ENCODE measurements around the gene PRB2. TPM values are rescaled to one million over a fixed set of nuclear protein-coding genes. Genes with fewer than 3 reads are reported as not detected.
"Not testable (repeated sequence)": the region's sequence is repeated elsewhere in the genome, so short reads cannot be mapped to it uniquely, and the experiment has no call there.

The PRB2 gene
- total RNA-seq (not detected), polyA plus RNA-seq (under 1 TPM in 1 of 3 donors, not detected in 2; 0.06 TPM)
- long read RNA-seq, donor 1 = 0 reads
- long read RNA-seq, donor 2 = 0 reads

DNA sequence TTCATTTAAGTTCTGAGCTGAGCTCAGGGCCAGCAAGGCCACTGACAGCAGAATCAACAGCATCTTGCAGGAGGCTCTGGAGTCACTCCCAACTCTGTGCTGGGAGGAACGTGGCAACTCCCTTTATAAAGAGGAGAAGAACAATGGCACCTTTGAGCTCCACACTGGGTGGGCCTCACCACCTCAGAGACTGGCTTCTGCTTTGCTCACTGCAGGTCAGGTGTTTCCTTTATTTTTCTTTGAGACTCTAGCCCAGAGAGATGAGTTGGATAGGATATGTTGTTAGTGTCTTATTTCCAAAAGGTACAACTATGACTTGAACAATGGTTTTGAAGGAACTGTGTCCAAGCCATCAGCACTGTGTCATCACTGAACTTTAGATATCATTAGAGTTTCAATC lies at the start of gene PRB2:
Gene PRB2 (minus strand): TSS at position 101 of the 400 bp plus-strand sequence. CDS start 38 bp downstream, at position 63.
- H3K27me3 ChIP-seq (replicated peaks in 1 of 7); H3K4me1 ChIP-seq; H3K36me3 ChIP-seq; H3K4me3 ChIP-seq; DNase-seq; H3K9me3 ChIP-seq; H3K27ac ChIP-seq; intact Hi-C loops (cut with DNase I; ENCODE audit: low total_unique reads): not testable (repeated sequence)
- WGBS, 5 donors = no CpG with 5 or more reads among the region's 1 CpG

DNA sequence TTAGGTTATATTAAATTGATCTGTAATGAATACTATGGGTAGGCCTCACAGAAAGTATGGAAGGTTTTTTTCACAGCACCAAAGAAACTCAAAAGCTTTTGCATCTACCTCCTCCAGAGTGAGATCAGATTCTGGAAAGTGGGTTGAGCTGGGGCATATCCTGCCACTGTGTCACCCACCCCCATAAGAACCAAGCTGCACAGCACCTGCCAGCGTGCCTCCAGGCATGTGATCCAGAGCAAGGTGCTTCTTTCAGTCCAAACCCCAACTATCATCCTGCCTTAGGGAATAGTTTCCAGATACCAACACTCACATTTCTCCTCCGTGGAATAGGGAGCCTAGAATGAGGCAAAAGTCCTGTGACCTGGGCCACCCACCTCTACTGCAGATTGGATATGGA lies 42.6 kb upstream of the PRB2 start:
- Histone ChIP-seq H3K9me3 (peaks cover 0 to 5% (median 0%) of the 10 kb centered on the region in 8 donors), H3K4me1 (no peaks in the 10 kb centered on the region), H3K27me3 (replicated peaks in 1 of 7) (no peaks in the 10 kb centered on the region), H3K27ac (no peak overlapping the region), H3K36me3 (no peaks in the 10 kb centered on the region), H3K4me3 (no peak overlapping the region)
- TF ChIP-seq POLR2AphosphoS5 (IDR thresholded peaks at IDR 0.05) (no peak), POLR2A (IDR thresholded peaks at IDR 0.05) (no peak), CTCF (IDR thresholded peaks at IDR 0.05 in 8 of 11, conservative IDR thresholded peaks at IDR 0.05 in 3 of 11) (no peak)
- WGBS, 5 donors = 79 to 90% (median 90%) methylated on average over 2 of the region's 2 CpGs
- intact Hi-C loops (cut with DNase I; ENCODE audit: low total_unique reads) = no loop called here
- no peak for DNase-seq

- Histone ChIP-seq H3K27ac (no peak overlapping the region), H3K27me3 (replicated peaks in 1 of 7) (no peaks in the 10 kb centered on the region), H3K36me3 (no peaks in the 10 kb centered on the region), H3K4me3 (no peak overlapping the region), H3K9me3 (peaks cover 0 to 5% (median 0%) of the 10 kb centered on the region in 8 donors), H3K4me1 (no peaks in the 10 kb centered on the region)
- intact Hi-C loops (cut with DNase I; ENCODE audit: low total_unique reads) = no loop called here
- no peak for DNase-seq
- WGBS, 5 donors = 48 to 86% (median 78%) methylated on average over 4 of the region's 4 CpGs
- TF ChIP-seq POLR2AphosphoS5 (IDR thresholded peaks at IDR 0.05) (no peak), POLR2A (IDR thresholded peaks at IDR 0.05) (no peak), CTCF (IDR thresholded peaks at IDR 0.05 in 8 of 11, conservative IDR thresholded peaks at IDR 0.05 in 3 of 11) (no peak)
These were observed 38.3 kb upstream of the PRB2 start for GRCh38 chr12:11433664-11434063.

GRCh38 chr12:11431486-11431885 lies 36.1 kb upstream of the PRB2 start:
- WGBS, 5 donors = 56 to 70% (median 62%) methylated on average over 4 of the region's 4 CpGs
- Histone ChIP-seq H3K4me1 (no peaks in the 10 kb centered on the region), H3K4me3 (no peak overlapping the region), H3K27me3 (replicated peaks in 1 of 7) (no peaks in the 10 kb centered on the region), H3K9me3 (no peaks in the 10 kb centered on the region), H3K36me3 (no peaks in the 10 kb centered on the region), H3K27ac (no peak overlapping the region)
- no peak for DNase-seq
- no peak for TF ChIP-seq CTCF (IDR thresholded peaks at IDR 0.05 in 8 of 11, conservative IDR thresholded peaks at IDR 0.05 in 3 of 11)
- no peak for TF ChIP-seq POLR2A (IDR thresholded peaks at IDR 0.05)
- TF ChIP-seq POLR2AphosphoS5 (IDR thresholded peaks at IDR 0.05) = no peak
- intact Hi-C loops (cut with DNase I; ENCODE audit: low total_unique reads) = no loop called here

GRCh38 chr12:11427341-11427740 lies 32.0 kb upstream of the PRB2 start:
- no peak overlapping the region for H3K4me3 ChIP-seq
- DNase-seq = no peak
- H3K27me3 ChIP-seq (replicated peaks in 1 of 7) = no peaks in the 10 kb centered on the region
- no peaks in the 10 kb centered on the region for H3K36me3 ChIP-seq
- H3K4me1 ChIP-seq = no peaks in the 10 kb centered on the region
- intact Hi-C loops (cut with DNase I; ENCODE audit: low total_unique reads) = no loop called here
- TF ChIP-seq POLR2A (IDR thresholded peaks at IDR 0.05) (no peak), POLR2AphosphoS5 (IDR thresholded peaks at IDR 0.05) (no peak), CTCF (IDR thresholded peaks at IDR 0.05 in 8 of 11, conservative IDR thresholded peaks at IDR 0.05 in 3 of 11) (no peak)
- WGBS, 5 donors = 88 to 95% (median 92%) methylated on average over 1 of the region's 1 CpG
- no peaks in the 10 kb centered on the region for H3K9me3 ChIP-seq
- no peak overlapping the region for H3K27ac ChIP-seq
